Measurements from ENCODE around the gene ADARB2. TPM values are rescaled to one million over a fixed set of nuclear protein-coding genes. Genes with fewer than 3 reads are reported as not detected.

The ADARB2 gene
- total RNA-seq, 3 donors from 2014 or later (not counting 1 experiment from before 2014, with no cell fraction given), result 0.27 to 0.78 (median 0.40) TPM

- Histone ChIP-seq H3K27me3 (ENCODE audit: control insufficient read depth, insufficient read depth, low read length) (no peaks in the 10 kb centered on the region), H3K4me3 (ENCODE audit: low read length) (no peak overlapping the region), H3K36me3 (ENCODE audit: control insufficient read depth, insufficient read depth, low read length) (no peaks in the 10 kb centered on the region), H3K9me3 (ENCODE audit: control insufficient read depth, insufficient read depth, low read length) (no peaks in the 10 kb centered on the region), H3K27ac (ENCODE audit: low read length) (no peak overlapping the region), H3K4me1 (ENCODE audit: control insufficient read depth, insufficient read depth, low read length) (no peaks in the 10 kb centered on the region)
- no peak overlapping the region for H3K27ac Mint-ChIP-seq
- DNase-seq (no peak), ATAC-seq (no peak)
- no peaks in the 10 kb centered on the region for H3K9me3 Mint-ChIP-seq
- peaks cover 11 to 22% of the 10 kb centered on the region in 2 donors for H3K27me3 Mint-ChIP-seq (ENCODE audit: low read depth in 2 of 2)
- WGBS (ENCODE audit: insufficient coverage), result 61% methylated on average over 11 of the region's 14 CpGs
- H3K4me3 Mint-ChIP-seq, result no peak overlapping the region
- H3K4me1 Mint-ChIP-seq, result no peaks in the 10 kb centered on the region
- intact Hi-C loops (cut with micrococcal nuclease), result no loop called here
- TF ChIP-seq, protein P1, sequence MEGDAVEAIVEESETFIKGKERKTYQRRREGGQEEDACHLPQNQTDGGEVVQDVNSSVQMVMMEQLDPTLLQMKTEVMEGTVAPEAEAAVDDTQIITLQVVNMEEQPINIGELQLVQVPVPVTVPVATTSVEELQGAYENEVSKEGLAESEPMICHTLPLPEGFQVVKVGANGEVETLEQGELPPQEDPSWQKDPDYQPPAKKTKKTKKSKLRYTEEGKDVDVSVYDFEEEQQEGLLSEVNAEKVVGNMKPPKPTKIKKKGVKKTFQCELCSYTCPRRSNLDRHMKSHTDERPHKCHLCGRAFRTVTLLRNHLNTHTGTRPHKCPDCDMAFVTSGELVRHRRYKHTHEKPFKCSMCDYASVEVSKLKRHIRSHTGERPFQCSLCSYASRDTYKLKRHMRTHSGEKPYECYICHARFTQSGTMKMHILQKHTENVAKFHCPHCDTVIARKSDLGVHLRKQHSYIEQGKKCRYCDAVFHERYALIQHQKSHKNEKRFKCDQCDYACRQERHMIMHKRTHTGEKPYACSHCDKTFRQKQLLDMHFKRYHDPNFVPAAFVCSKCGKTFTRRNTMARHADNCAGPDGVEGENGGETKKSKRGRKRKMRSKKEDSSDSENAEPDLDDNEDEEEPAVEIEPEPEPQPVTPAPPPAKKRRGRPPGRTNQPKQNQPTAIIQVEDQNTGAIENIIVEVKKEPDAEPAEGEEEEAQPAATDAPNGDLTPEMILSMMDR (IDR thresholded peaks at IDR 0.05), result no peak
- no peaks in the 10 kb centered on the region for H3K36me3 Mint-ChIP-seq
These were observed 439.6 kb downstream of the ADARB2 start for GRCh38 chr10:1297566-1298301.

GRCh38 chr10:1295756-1296480, 441.4 kb downstream of the ADARB2 start:
- Histone ChIP-seq H3K36me3 (ENCODE audit: control insufficient read depth, insufficient read depth, low read length) (no peaks in the 10 kb centered on the region), H3K4me1 (ENCODE audit: control insufficient read depth, insufficient read depth, low read length) (no peaks in the 10 kb centered on the region), H3K9me3 (ENCODE audit: control insufficient read depth, insufficient read depth, low read length) (no peaks in the 10 kb centered on the region), H3K4me3 (ENCODE audit: low read length) (no peak overlapping the region), H3K27ac (ENCODE audit: low read length) (no peak overlapping the region), H3K27me3 (ENCODE audit: control insufficient read depth, insufficient read depth, low read length) (no peaks in the 10 kb centered on the region)
- peaks cover 11 to 25% of the 10 kb centered on the region in 2 donors for H3K27me3 Mint-ChIP-seq (ENCODE audit: low read depth in 2 of 2)
- no peak overlapping the region for H3K4me3 Mint-ChIP-seq
- ATAC-seq (no peak), DNase-seq (no peak)
- TF ChIP-seq, protein P1 (IDR thresholded peaks at IDR 0.05), result no peak
- H3K4me1 Mint-ChIP-seq, result no peaks in the 10 kb centered on the region
- WGBS (ENCODE audit: insufficient coverage), result 95% methylated on average over 6 of the region's 7 CpGs
- no peak overlapping the region for H3K27ac Mint-ChIP-seq
- no peaks in the 10 kb centered on the region for H3K36me3 Mint-ChIP-seq
- intact Hi-C loops (cut with micrococcal nuclease), result no loop called here
- H3K9me3 Mint-ChIP-seq, result no peaks in the 10 kb centered on the region

DNA sequence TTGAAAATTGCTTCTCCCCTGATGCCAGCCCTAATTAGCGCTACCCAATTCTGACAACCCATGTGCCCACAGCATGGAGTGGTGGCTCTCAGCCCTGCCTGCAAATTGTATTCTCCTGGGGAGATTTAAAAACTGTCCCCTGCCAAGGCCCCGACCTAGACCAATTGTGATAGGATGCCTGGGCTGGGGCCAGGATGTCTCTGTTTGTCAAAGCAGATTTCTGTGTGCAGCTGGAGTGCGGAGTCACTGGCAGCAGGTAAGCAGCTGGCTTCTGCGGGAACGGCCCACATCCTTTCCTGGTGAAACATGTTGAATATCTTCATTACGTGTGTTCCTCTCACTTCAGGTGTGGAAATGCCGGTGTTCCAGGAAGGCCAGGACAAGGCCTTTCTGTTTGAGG, 442.6 kb downstream of the ADARB2 start:
- Mint-ChIP-seq H3K9me3 (no peaks in the 10 kb centered on the region), H3K27me3 (ENCODE audit: low read depth in 2 of 2) (peaks cover 0 to 18% of the 10 kb centered on the region in 2 donors), H3K4me1 (no peaks in the 10 kb centered on the region), H3K27ac (no peak overlapping the region), H3K36me3 (no peaks in the 10 kb centered on the region), H3K4me3 (no peak overlapping the region)
- intact Hi-C loops (cut with micrococcal nuclease), result no loop called here
- DNase-seq (no peak), ATAC-seq (no peak)
- Histone ChIP-seq H3K27me3 (ENCODE audit: control insufficient read depth, insufficient read depth, low read length) (no peaks in the 10 kb centered on the region), H3K9me3 (ENCODE audit: control insufficient read depth, insufficient read depth, low read length) (no peaks in the 10 kb centered on the region), H3K4me1 (ENCODE audit: control insufficient read depth, insufficient read depth, low read length) (no peaks in the 10 kb centered on the region), H3K27ac (ENCODE audit: low read length) (no peak overlapping the region), H3K36me3 (ENCODE audit: control insufficient read depth, insufficient read depth, low read length) (no peaks in the 10 kb centered on the region), H3K4me3 (ENCODE audit: low read length) (no peak overlapping the region)
- 92% methylated on average over 7 of the region's 7 CpGs for WGBS (ENCODE audit: insufficient coverage)
- TF ChIP-seq, protein P1 (IDR thresholded peaks at IDR 0.05), result no peak
